A549 treated with RU486 at 1 μM for 4 hours (cell line): ENCODE results near the gene SPHKAP. TPM values are rescaled to one million over a fixed set of nuclear protein-coding genes. Genes with fewer than 3 reads are reported as not detected.

ENCODE experiments used
- total RNA-seq: library from RNA; stranded (reverse); fragments of 200-300 nt; extraction: Qiagen RNA extraction; gene quantifications from 5 replicates; pipeline ENCODE4 v1.2.3, GENCODE V29; 2022; ENCODE audit warnings: low read depth

Gene SPHKAP, protein sequence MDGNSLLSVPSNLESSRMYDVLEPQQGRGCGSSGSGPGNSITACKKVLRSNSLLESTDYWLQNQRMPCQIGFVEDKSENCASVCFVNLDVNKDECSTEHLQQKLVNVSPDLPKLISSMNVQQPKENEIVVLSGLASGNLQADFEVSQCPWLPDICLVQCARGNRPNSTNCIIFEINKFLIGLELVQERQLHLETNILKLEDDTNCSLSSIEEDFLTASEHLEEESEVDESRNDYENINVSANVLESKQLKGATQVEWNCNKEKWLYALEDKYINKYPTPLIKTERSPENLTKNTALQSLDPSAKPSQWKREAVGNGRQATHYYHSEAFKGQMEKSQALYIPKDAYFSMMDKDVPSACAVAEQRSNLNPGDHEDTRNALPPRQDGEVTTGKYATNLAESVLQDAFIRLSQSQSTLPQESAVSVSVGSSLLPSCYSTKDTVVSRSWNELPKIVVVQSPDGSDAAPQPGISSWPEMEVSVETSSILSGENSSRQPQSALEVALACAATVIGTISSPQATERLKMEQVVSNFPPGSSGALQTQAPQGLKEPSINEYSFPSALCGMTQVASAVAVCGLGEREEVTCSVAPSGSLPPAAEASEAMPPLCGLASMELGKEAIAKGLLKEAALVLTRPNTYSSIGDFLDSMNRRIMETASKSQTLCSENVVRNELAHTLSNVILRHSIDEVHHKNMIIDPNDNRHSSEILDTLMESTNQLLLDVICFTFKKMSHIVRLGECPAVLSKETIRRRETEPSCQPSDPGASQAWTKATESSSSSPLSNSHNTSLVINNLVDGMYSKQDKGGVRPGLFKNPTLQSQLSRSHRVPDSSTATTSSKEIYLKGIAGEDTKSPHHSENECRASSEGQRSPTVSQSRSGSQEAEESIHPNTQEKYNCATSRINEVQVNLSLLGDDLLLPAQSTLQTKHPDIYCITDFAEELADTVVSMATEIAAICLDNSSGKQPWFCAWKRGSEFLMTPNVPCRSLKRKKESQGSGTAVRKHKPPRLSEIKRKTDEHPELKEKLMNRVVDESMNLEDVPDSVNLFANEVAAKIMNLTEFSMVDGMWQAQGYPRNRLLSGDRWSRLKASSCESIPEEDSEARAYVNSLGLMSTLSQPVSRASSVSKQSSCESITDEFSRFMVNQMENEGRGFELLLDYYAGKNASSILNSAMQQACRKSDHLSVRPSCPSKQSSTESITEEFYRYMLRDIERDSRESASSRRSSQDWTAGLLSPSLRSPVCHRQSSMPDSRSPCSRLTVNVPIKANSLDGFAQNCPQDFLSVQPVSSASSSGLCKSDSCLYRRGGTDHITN (N-terminal part only)
- not detected in 5 replicates for total RNA-seq

DNA sequence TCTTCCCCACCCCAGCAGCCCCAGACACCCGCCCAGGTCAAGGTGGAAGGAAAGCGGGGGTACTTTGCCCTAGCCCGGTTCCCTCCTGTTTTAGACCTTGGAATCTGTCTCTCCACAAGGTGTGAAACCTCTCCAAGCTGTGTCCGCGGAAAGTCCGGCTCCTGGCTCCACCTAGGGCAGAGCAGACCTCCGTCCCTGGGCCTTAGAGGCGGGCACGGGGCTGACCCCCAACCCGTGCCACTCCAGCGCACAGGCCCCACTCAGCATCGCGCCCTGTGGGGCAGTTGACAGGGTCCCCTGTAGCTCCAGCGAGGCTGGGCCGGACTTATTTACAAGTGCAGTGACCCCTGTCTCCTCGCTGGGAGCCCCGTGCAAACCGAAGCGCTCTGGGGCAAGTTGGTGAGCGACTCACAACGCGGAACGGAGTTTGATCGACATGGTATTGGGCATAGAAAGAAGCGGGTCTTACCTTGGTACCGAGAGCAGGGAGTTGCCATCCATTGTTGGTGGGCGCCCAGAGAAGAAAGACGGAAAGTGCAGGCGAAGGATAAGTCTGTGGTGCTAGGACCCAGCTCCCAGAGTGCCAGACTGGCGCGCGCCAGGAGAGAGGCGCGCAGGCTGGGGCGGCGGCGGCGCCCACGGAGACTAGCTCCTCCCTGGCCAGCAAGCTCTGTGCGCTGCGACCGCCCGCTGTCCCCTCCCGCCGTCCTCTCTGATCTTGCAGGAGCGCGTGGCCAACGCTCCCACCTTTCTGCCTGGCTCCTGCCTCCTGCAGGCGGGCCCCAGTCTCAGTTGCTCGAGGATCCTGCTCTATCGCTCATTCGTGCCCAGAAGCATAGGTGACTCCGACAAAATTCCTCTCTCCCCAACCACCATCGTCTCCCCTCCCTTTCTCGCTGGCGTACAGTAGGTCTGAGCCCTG lies at the start of gene SPHKAP:
Gene SPHKAP, minus strand, starts transcription at position 590 of the 922 bp plus-strand sequence. Its CDS starts 89 bp downstream, at position 501.

